Small intestine (tissue), 16 donors: ENCODE measurements around the gene TREML2. TPM values are rescaled to one million over a fixed set of nuclear protein-coding genes. Genes with fewer than 3 reads are reported as not detected.
"Not testable (repeated sequence)": the region's sequence is repeated elsewhere in the genome, so short reads cannot be mapped to it uniquely, and the experiment has no call there.

ENCODE experiments used
- DNase-seq, 2 donors: peaks; one replicate each; pipeline versions ENCODE4 v3.0.0 to v3.0.0-alpha.2; 2013
- FAIRE-seq: peaks from 2 replicates; lab custom pipeline; 2012; peaks lifted over from hg19 to GRCh38; lab: Jason Lieb, UNC
- H3K27ac ChIP-seq, 3 donors: one replicate each; pipeline ENCODE4 v1.5.1; 2013; ENCODE audit warnings: low read length in 2 of 3, mild to moderate bottlenecking in 2 of 3, control low read depth in 1 of 3, inconsistent platforms in 1 of 3, low read depth in 1 of 3, moderate library complexity in 1 of 3
- H3K27me3 ChIP-seq, 3 donors: one replicate each; pipeline ENCODE4 v1.6.1; 2013; ENCODE audit warnings: low read length in 3 of 3, inconsistent platforms in 1 of 3; ENCODE audit not compliant: control insufficient read depth in 3 of 3, insufficient read depth in 3 of 3
- H3K36me3 ChIP-seq, 3 donors: one replicate each; pipeline ENCODE4 v1.6.1; 2013; ENCODE audit warnings: low read length in 3 of 3, inconsistent platforms in 1 of 3, low read depth in 1 of 3, mild to moderate bottlenecking in 1 of 3, moderate library complexity in 1 of 3; ENCODE audit not compliant: control insufficient read depth in 3 of 3, insufficient read depth in 2 of 3
- H3K4me1 ChIP-seq, 3 donors: one replicate each; pipeline ENCODE4 v1.6.1; 2013; ENCODE audit warnings: low read length in 2 of 3, inconsistent platforms in 1 of 3, low read depth in 1 of 3, mild to moderate bottlenecking in 1 of 3, moderate library complexity in 1 of 3; ENCODE audit not compliant: control insufficient read depth in 3 of 3, insufficient read depth in 2 of 3
- H3K4me3 ChIP-seq, 3 donors: one replicate each; pipeline ENCODE4 v1.5.1; 2013; ENCODE audit warnings: low read length in 3 of 3, control low read depth in 1 of 3, inconsistent platforms in 1 of 3, low read depth in 1 of 3, mild to moderate bottlenecking in 1 of 3, moderate library complexity in 1 of 3
- H3K9me3 ChIP-seq, 2 donors: one replicate each; pipeline ENCODE4 v1.6.1; 2013; ENCODE audit warnings: low read depth in 1 of 2, low read length in 1 of 2; ENCODE audit not compliant: control insufficient read depth in 2 of 2, insufficient read depth in 1 of 2
- WGBS, 3 donors: extraction: QIAGEN DNeasy Blood & Tissue Kit; methylation state at CpG; one replicate each; pipeline ENCODE4 v1.1.7; 2013; 5-methylcytosine and 5-hydroxymethylcytosine counted together
- long read RNA-seq, 10 donors: transcript quantifications; one replicate each; lab custom pipeline, GENCODE V29; 2026
- polyA plus RNA-seq, 4 donors: library from polyadenylated mRNA; stranded (reverse) in 3 of 4; unstranded in 1 of 4; fragments of 200-250 nt in 3 of 4; fragments of 120-200 nt in 1 of 4; gene quantifications; one replicate each; pipeline versions ENCODE4 v1.2.1 to v1.2.3, GENCODE V29; 2013
- donor health status: healthy with polysubstance abuse.
- donor health status: control.
- donor health status: control.
- donor health status: Bipolar disorder and iron deficiency.
- donor health status: healthy.

Gene TREML2
- polyA plus RNA-seq, result under 1 TPM in 3 of 4 donors, not detected in 1; 0.10 to 0.27 (median 0.13) TPM
- long read RNA-seq, donor 1, result 0 reads
- long read RNA-seq, donor 2, result 0 reads
- long read RNA-seq, donor 3, result 0 reads
- long read RNA-seq, donor 4, result 0 reads
- long read RNA-seq, donor 5, result 0 reads
- long read RNA-seq, donor 6, result 0 reads
- long read RNA-seq, donor 7, result 0 reads
- long read RNA-seq, donor 8, result 0 reads
- long read RNA-seq, donor 9, result 0 reads
- long read RNA-seq, donor 10, result 0 reads

GRCh38 chr6:41200901-41201763, at the start of gene TREML2:
TSS of gene TREML2 (minus strand) at chr6:41201149. CDS start at chr6:41201008, 141 bp downstream.
- no peaks in the 10 kb centered on the region for H3K36me3 ChIP-seq
- H3K27ac ChIP-seq, result peak within 1 kb of the TSS in 1 of 3 donors; percentile 61
- peaks cover 0 to 7% (median 0%) of the 10 kb centered on the region in 3 donors for H3K27me3 ChIP-seq
- no peaks in the 10 kb centered on the region for H3K9me3 ChIP-seq
- FAIRE-seq (no peak), DNase-seq (peak in 1 of 2 donors; percentile 5)
- H3K4me1 ChIP-seq, result peaks cover 0 to 9% (median 2%) of the 10 kb centered on the region in 3 donors
- WGBS, 3 donors, result 29 to 51% (median 45%) methylated on average over 12 of the region's 12 CpGs
- no peak within 1 kb of the TSS for H3K4me3 ChIP-seq

GRCh38 chr6:41247882-41248705, 47.1 kb upstream of the TREML2 start:
- Histone ChIP-seq H3K27ac (no peak overlapping the region), H3K27me3 (peaks cover 0 to 7% (median 0%) of the 10 kb centered on the region in 3 donors), H3K36me3 (no peaks in the 10 kb centered on the region), H3K9me3 (no peaks in the 10 kb centered on the region), H3K4me3 (no peak overlapping the region), H3K4me1 (no peaks in the 10 kb centered on the region)
- FAIRE-seq (no peak), DNase-seq (no peak)
- 72 to 76% (median 75%) methylated on average over 7 of the region's 7 CpGs for WGBS, 3 donors

GRCh38 chr6:41247288-41247865, 46.4 kb upstream of the TREML2 start:
- Histone ChIP-seq H3K27ac (no peak overlapping the region), H3K27me3 (peaks cover 0 to 8% (median 2%) of the 10 kb centered on the region in 3 donors), H3K9me3 (no peaks in the 10 kb centered on the region), H3K4me1 (no peaks in the 10 kb centered on the region), H3K4me3 (no peak overlapping the region), H3K36me3 (no peaks in the 10 kb centered on the region)
- 62 to 68% (median 67%) methylated on average over 9 of the region's 9 CpGs for WGBS, 3 donors
- FAIRE-seq, result no peak
- DNase-seq, result no peak

GRCh38 chr6:41246529-41246928, 45.6 kb upstream of the TREML2 start:
- H3K4me1 ChIP-seq, H3K9me3 ChIP-seq, H3K36me3 ChIP-seq, H3K4me3 ChIP-seq, FAIRE-seq, DNase-seq, H3K27ac ChIP-seq: not testable (repeated sequence)
- H3K27me3 ChIP-seq, result peaks cover 0 to 11% (median 2%) of the 10 kb centered on the region in 3 donors
- 89 to 97% (median 90%) methylated on average over 4 of the region's 4 CpGs for WGBS, 3 donors

GRCh38 chr6:41239467-41240159, 38.7 kb upstream of the TREML2 start:
- no peak for FAIRE-seq
- peaks cover 3 to 37% (median 6%) of the 10 kb centered on the region in 3 donors for H3K27me3 ChIP-seq
- 18 to 38% (median 22%) methylated on average over 21 to 22 of the region's 22 CpGs for WGBS, 3 donors

GRCh38 chr6:41237128-41237527, 36.2 kb upstream of the TREML2 start:
- no peak for FAIRE-seq

More at GRCh38 chr6:41239467-41240159, 38.7 kb upstream of the TREML2 start:
- H3K36me3 ChIP-seq, result no peaks in the 10 kb centered on the region
- no peak overlapping the region for H3K27ac ChIP-seq
- DNase-seq, result no peak
- no peaks in the 10 kb centered on the region for H3K4me1 ChIP-seq
- no peak overlapping the region for H3K4me3 ChIP-seq
- H3K9me3 ChIP-seq, result no peaks in the 10 kb centered on the region

GRCh38 chr6:41236276-41236675, 35.3 kb upstream of the TREML2 start:
- DNase-seq (no peak), FAIRE-seq (no peak)
- peaks cover 3 to 26% (median 4%) of the 10 kb centered on the region in 3 donors for H3K27me3 ChIP-seq
- no peak overlapping the region for H3K4me3 ChIP-seq
- H3K36me3 ChIP-seq, result no peaks in the 10 kb centered on the region
- H3K27ac ChIP-seq, result no peak overlapping the region
- H3K4me1 ChIP-seq, result no peaks in the 10 kb centered on the region
- H3K9me3 ChIP-seq, result no peaks in the 10 kb centered on the region
- 79 to 84% (median 80%) methylated on average over 4 of the region's 4 CpGs for whole genome bisulfite sequencing, 3 donors

More at GRCh38 chr6:41237128-41237527, 36.2 kb upstream of the TREML2 start:
- H3K4me3 ChIP-seq, result no peak overlapping the region
- no peaks in the 10 kb centered on the region for H3K4me1 ChIP-seq
- no peaks in the 10 kb centered on the region for H3K9me3 ChIP-seq
- H3K27me3 ChIP-seq, result peaks cover 3 to 26% (median 4%) of the 10 kb centered on the region in 3 donors
- DNase-seq, result no peak
- no peaks in the 10 kb centered on the region for H3K36me3 ChIP-seq
- H3K27ac ChIP-seq, result no peak overlapping the region
- WGBS, 3 donors, result 65 to 83% (median 76%) methylated on average over 5 of the region's 5 CpGs
